ENCODE measurements around the gene CEMIP2. TPM values are rescaled to one million over a fixed set of nuclear protein-coding genes. Genes with fewer than 3 reads are reported as not detected.

CEMIP2 gene
- total and polyA plus RNA-seq, 2 donors (not counting 1 experiment from before 2014, with no cell fraction given): 35.1 to 45.6 TPM

DNA sequence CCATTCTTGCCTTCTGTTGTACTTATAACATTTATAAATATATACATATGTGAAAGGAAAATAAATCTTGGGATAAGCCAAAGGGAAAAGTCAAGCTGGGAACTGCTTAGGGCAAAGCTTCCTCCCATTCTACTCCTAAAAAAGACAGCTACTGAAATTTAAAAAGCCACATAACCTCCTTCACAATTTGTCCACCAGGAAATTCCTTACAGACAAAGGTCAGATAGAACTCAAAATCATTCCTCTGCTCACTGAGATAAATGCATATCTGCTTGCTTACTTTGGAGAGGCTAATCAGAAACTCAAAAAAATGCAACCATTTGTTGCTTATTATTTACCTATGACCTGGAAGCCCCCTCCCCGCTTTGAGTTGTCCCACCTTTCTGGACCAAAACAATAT lies 112.5 kb downstream of the CEMIP2 start:
- Histone ChIP-seq H3K4me3 (replicated peaks in 1 of 4; ENCODE audit: control extremely low read depth in 1 of 4, insufficient read depth in 1 of 4, low read depth in 3 of 4, low read length in 4 of 4) (no peak overlapping the region), H3K27me3 (ENCODE audit: control insufficient read depth, insufficient read depth, low read length) (no peaks in the 10 kb centered on the region), H4K20me1 (ENCODE audit: control insufficient read depth, extremely low read depth, insufficient read depth, low read length) (no peaks in the 10 kb centered on the region), H2AFZ (ENCODE audit: low read length) (no peak overlapping the region), H3K9me3 (ENCODE audit: control insufficient read depth, insufficient read depth, low read depth, low read length) (no peaks in the 10 kb centered on the region), H3K79me2 (ENCODE audit: control insufficient read depth, insufficient read depth, low read length) (no peaks in the 10 kb centered on the region), H3K4me1 (ENCODE audit: control insufficient read depth, extremely low read depth, insufficient read depth, low read length) (no peaks in the 10 kb centered on the region), H3K4me2 (ENCODE audit: extremely low read depth, insufficient read depth, low read length) (no peak overlapping the region), H3K27ac (ENCODE audit: insufficient read depth, low read length) (no peak overlapping the region), H3K36me3 (ENCODE audit: control insufficient read depth, insufficient read depth, low read length) (no peaks in the 10 kb centered on the region), H3K9ac (ENCODE audit: insufficient read depth, low read length) (no peak overlapping the region)
- no peak for TF ChIP-seq EZH2 (IDR thresholded peaks at IDR 0.05; ENCODE audit: low read length, missing control alignments)
- TF ChIP-seq, protein P1, sequence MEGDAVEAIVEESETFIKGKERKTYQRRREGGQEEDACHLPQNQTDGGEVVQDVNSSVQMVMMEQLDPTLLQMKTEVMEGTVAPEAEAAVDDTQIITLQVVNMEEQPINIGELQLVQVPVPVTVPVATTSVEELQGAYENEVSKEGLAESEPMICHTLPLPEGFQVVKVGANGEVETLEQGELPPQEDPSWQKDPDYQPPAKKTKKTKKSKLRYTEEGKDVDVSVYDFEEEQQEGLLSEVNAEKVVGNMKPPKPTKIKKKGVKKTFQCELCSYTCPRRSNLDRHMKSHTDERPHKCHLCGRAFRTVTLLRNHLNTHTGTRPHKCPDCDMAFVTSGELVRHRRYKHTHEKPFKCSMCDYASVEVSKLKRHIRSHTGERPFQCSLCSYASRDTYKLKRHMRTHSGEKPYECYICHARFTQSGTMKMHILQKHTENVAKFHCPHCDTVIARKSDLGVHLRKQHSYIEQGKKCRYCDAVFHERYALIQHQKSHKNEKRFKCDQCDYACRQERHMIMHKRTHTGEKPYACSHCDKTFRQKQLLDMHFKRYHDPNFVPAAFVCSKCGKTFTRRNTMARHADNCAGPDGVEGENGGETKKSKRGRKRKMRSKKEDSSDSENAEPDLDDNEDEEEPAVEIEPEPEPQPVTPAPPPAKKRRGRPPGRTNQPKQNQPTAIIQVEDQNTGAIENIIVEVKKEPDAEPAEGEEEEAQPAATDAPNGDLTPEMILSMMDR (conservative IDR thresholded peaks at IDR 0.05 in 1 of 2, IDR thresholded peaks at IDR 0.05 in 1 of 2; ENCODE audit: low read depth in 1 of 2, low read length in 2 of 2): no peak
- DNase-seq (ENCODE audit: low read depth in 2 of 2): no peak

DNA sequence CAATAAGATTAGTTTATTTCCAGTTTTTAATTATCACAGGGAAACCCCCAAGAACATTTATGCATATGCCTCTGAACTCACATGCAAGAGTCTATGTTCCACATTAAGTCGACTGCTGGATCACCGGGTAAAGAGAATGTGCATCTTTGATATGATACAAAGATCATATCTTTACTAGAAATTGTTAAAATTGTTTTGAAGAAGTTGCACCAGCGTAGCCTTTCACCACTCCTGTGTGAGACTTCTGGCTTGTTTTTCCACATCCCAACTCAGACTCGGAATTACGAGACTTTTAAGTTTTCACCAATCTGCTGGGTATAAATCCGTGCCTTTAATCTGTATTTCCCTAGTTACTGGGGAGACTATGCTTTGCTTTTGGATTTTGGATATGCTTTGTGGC lies 113.2 kb downstream of the CEMIP2 start:
- TF ChIP-seq EZH2 (IDR thresholded peaks at IDR 0.05; ENCODE audit: low read length, missing control alignments): no peak
- TF ChIP-seq, protein P1 (conservative IDR thresholded peaks at IDR 0.05 in 1 of 2, IDR thresholded peaks at IDR 0.05 in 1 of 2; ENCODE audit: low read depth in 1 of 2, low read length in 2 of 2): no peak

DNA sequence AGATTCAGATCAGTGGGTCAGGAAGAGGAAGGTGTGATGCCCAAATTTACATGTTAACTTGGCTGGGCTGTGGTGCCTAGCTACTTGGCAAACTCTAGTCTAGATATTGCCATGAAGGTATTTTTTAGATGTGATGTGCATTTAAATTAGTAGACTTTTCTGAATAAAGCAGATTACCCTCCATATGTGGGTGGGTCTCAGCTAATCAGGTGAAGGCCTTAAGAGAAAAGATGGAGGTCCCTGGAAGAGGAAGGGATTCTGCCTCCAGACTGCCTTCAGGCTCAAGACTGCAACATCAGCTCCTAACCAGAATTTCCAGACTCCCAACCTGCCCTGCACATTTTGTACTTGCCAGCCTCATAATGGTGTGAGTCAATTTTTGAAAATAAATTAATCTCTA lies 115.8 kb downstream of the CEMIP2 start:
- H3K4me3 ChIP-seq (replicated peaks in 1 of 4; ENCODE audit: control extremely low read depth in 1 of 4, insufficient read depth in 1 of 4, low read depth in 3 of 4, low read length in 4 of 4): no peak overlapping the region
- no peak overlapping the region for H3K4me2 ChIP-seq (ENCODE audit: extremely low read depth, insufficient read depth, low read length)

More for the DNA sequence above, 113.2 kb downstream of the CEMIP2 start:
- Histone ChIP-seq H3K9ac (ENCODE audit: insufficient read depth, low read length) (no peak overlapping the region), H3K4me2 (ENCODE audit: extremely low read depth, insufficient read depth, low read length) (no peak overlapping the region), H3K36me3 (ENCODE audit: control insufficient read depth, insufficient read depth, low read length) (no peaks in the 10 kb centered on the region), H3K27ac (ENCODE audit: insufficient read depth, low read length) (no peak overlapping the region), H3K4me3 (replicated peaks in 1 of 4; ENCODE audit: control extremely low read depth in 1 of 4, insufficient read depth in 1 of 4, low read depth in 3 of 4, low read length in 4 of 4) (no peak overlapping the region), H3K9me3 (ENCODE audit: control insufficient read depth, insufficient read depth, low read depth, low read length) (no peaks in the 10 kb centered on the region), H3K4me1 (ENCODE audit: control insufficient read depth, extremely low read depth, insufficient read depth, low read length) (no peaks in the 10 kb centered on the region), H4K20me1 (ENCODE audit: control insufficient read depth, extremely low read depth, insufficient read depth, low read length) (no peaks in the 10 kb centered on the region), H2AFZ (ENCODE audit: low read length) (no peak overlapping the region), H3K27me3 (ENCODE audit: control insufficient read depth, insufficient read depth, low read length) (no peaks in the 10 kb centered on the region), H3K79me2 (ENCODE audit: control insufficient read depth, insufficient read depth, low read length) (no peaks in the 10 kb centered on the region)
- DNase-seq (ENCODE audit: low read depth in 2 of 2): no peak

More for the DNA sequence above, 115.8 kb downstream of the CEMIP2 start:
- no peak overlapping the region for H2AFZ ChIP-seq (ENCODE audit: low read length)
- no peaks in the 10 kb centered on the region for H4K20me1 ChIP-seq (ENCODE audit: control insufficient read depth, extremely low read depth, insufficient read depth, low read length)
- H3K27me3 ChIP-seq (ENCODE audit: control insufficient read depth, insufficient read depth, low read length): no peaks in the 10 kb centered on the region
- no peaks in the 10 kb centered on the region for H3K36me3 ChIP-seq (ENCODE audit: control insufficient read depth, insufficient read depth, low read length)
- no peaks in the 10 kb centered on the region for H3K9me3 ChIP-seq (ENCODE audit: control insufficient read depth, insufficient read depth, low read depth, low read length)
- DNase-seq (ENCODE audit: low read depth in 2 of 2): no peak
- H3K9ac ChIP-seq (ENCODE audit: insufficient read depth, low read length): no peak overlapping the region
- no peaks in the 10 kb centered on the region for H3K79me2 ChIP-seq (ENCODE audit: control insufficient read depth, insufficient read depth, low read length)
- H3K4me1 ChIP-seq (ENCODE audit: control insufficient read depth, extremely low read depth, insufficient read depth, low read length): no peaks in the 10 kb centered on the region
- TF ChIP-seq, protein P1 (conservative IDR thresholded peaks at IDR 0.05 in 1 of 2, IDR thresholded peaks at IDR 0.05 in 1 of 2; ENCODE audit: low read depth in 1 of 2, low read length in 2 of 2): no peak
- TF ChIP-seq EZH2 (IDR thresholded peaks at IDR 0.05; ENCODE audit: low read length, missing control alignments): no peak
- no peak overlapping the region for H3K27ac ChIP-seq (ENCODE audit: insufficient read depth, low read length)

Measured in fibroblast of lung (primary cell).